ENCODE measurements around the gene NKAIN2. TPM values are rescaled to one million over a fixed set of nuclear protein-coding genes. Genes with fewer than 3 reads are reported as not detected.

NKAIN2 gene
- polyA plus RNA-seq, 1 donor (not counting 4 experiments of a cell fraction or from before 2014, with no cell fraction given): 0.13 TPM

GRCh38 chr6:124203812-124204167 is 400.1 kb downstream of the NKAIN2 start:
- no peaks in the 10 kb centered on the region for H4K20me1 ChIP-seq (ENCODE audit: control insufficient read depth, extremely low read depth, insufficient read depth, low read length)
- H2AFZ ChIP-seq (ENCODE audit: control insufficient read depth, low read length): no peak overlapping the region
- no peaks in the 10 kb centered on the region for H3K4me1 ChIP-seq (ENCODE audit: control insufficient read depth, extremely low read depth, insufficient read depth, low read length)
- H3K79me2 ChIP-seq (ENCODE audit: control insufficient read depth, insufficient read depth, low read length): no peaks in the 10 kb centered on the region
- no peak for TF ChIP-seq CTCF (optimal IDR thresholded peaks at IDR 0.05 in 1 of 3, IDR thresholded peaks at IDR 0.05 in 1 of 3, conservative IDR thresholded peaks at IDR 0.05 in 1 of 3; ENCODE audit: extremely low read depth in 1 of 3, insufficient read depth in 2 of 3, low read length in 3 of 3)
- DNase-seq (ENCODE audit: low read depth, low spot score) (no peak), FAIRE-seq (no peak)
- no peak overlapping the region for H3K4me2 ChIP-seq (ENCODE audit: control insufficient read depth, extremely low read depth, insufficient read depth, low read depth, low read length)
- dilution Hi-C loops (cut with MboI; ENCODE audit: extremely low pct_ligation_motif_present, low sequenced_read_pairs): no loop called here
- no peaks in the 10 kb centered on the region for H3K9me1 ChIP-seq (ENCODE audit: control insufficient read depth, extremely low read depth, insufficient read depth, low read length)
- no peak overlapping the region for H3K27ac ChIP-seq (ENCODE audit: control insufficient read depth, insufficient read depth, low read length)
- no peaks in the 10 kb centered on the region for H3K27me3 ChIP-seq (ENCODE audit: control insufficient read depth, extremely low read depth, insufficient read depth, low read length)
- no peak overlapping the region for H3K4me3 ChIP-seq (ENCODE audit: control insufficient read depth in 2 of 3, extremely low read depth in 1 of 3, insufficient read depth in 2 of 3, low read depth in 1 of 3, low read length in 3 of 3)
- H3K9ac ChIP-seq (ENCODE audit: control insufficient read depth, extremely low read depth, insufficient read depth, low read length): no peak overlapping the region
- no peaks in the 10 kb centered on the region for H3K9me3 ChIP-seq (ENCODE audit: control insufficient read depth, low read depth, low read length)
- no peaks in the 10 kb centered on the region for H3K36me3 ChIP-seq (ENCODE audit: control insufficient read depth in 2 of 2, extremely low read depth in 1 of 2, insufficient read depth in 2 of 2, low read length in 2 of 2)

DNA sequence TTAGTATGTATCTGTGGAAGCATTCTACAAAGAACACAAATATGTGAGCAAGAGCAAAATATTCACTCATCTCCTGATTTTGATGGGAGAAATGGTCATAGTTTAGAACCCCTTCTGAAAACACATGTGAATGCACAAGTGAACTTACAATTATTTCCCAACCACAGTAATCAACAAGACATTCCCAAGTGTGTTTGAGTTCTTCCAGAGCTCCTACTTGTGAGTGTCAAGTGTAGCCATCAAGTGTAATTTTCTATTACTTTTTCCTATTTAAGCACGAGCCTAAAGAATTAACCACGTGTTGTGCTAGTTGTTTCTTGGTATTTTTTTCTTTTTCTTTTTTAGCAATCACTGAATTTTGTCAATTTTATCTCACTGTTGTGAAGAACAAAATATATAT is 402.3 kb downstream of the NKAIN2 start:
- no peak for DNase-seq (ENCODE audit: low read depth, low spot score)
- no peak for FAIRE-seq
- no peaks in the 10 kb centered on the region for H3K36me3 ChIP-seq (ENCODE audit: control insufficient read depth in 2 of 2, extremely low read depth in 1 of 2, insufficient read depth in 2 of 2, low read length in 2 of 2)
- H4K20me1 ChIP-seq (ENCODE audit: control insufficient read depth, extremely low read depth, insufficient read depth, low read length): no peaks in the 10 kb centered on the region
- H3K9me3 ChIP-seq (ENCODE audit: control insufficient read depth, low read depth, low read length): no peaks in the 10 kb centered on the region
- TF ChIP-seq EZH2 (IDR thresholded peaks at IDR 0.05; ENCODE audit: low read length) (no peak), CTCF (optimal IDR thresholded peaks at IDR 0.05 in 1 of 3, IDR thresholded peaks at IDR 0.05 in 1 of 3, conservative IDR thresholded peaks at IDR 0.05 in 1 of 3; ENCODE audit: extremely low read depth in 1 of 3, insufficient read depth in 2 of 3, low read length in 3 of 3) (no peak)
- H3K79me2 ChIP-seq (ENCODE audit: control insufficient read depth, insufficient read depth, low read length): no peaks in the 10 kb centered on the region
- no peaks in the 10 kb centered on the region for H3K27me3 ChIP-seq (ENCODE audit: control insufficient read depth, extremely low read depth, insufficient read depth, low read length)
- dilution Hi-C loops (cut with MboI; ENCODE audit: extremely low pct_ligation_motif_present, low sequenced_read_pairs): no loop called here
- H3K4me2 ChIP-seq (ENCODE audit: control insufficient read depth, extremely low read depth, insufficient read depth, low read depth, low read length): no peak overlapping the region
- no peak overlapping the region for H3K27ac ChIP-seq (ENCODE audit: control insufficient read depth, insufficient read depth, low read length)
- no peaks in the 10 kb centered on the region for H3K4me1 ChIP-seq (ENCODE audit: control insufficient read depth, extremely low read depth, insufficient read depth, low read length)
- no peak overlapping the region for H3K4me3 ChIP-seq (ENCODE audit: control insufficient read depth in 2 of 3, extremely low read depth in 1 of 3, insufficient read depth in 2 of 3, low read depth in 1 of 3, low read length in 3 of 3)
- no peaks in the 10 kb centered on the region for H3K9me1 ChIP-seq (ENCODE audit: control insufficient read depth, extremely low read depth, insufficient read depth, low read length)
- no peak overlapping the region for H2AFZ ChIP-seq (ENCODE audit: control insufficient read depth, low read length)
- no peak overlapping the region for H3K9ac ChIP-seq (ENCODE audit: control insufficient read depth, extremely low read depth, insufficient read depth, low read length)
